BLaER1 (cell line): ENCODE data around the gene TMEM140.
"Not testable (repeated sequence)": the region's sequence is repeated elsewhere in the genome, so short reads cannot be mapped to it uniquely, and the experiment has no call there.

ENCODE experiments used
- H3K27ac ChIP-seq: shearing (Covaris generic); formaldehyde crosslinking; 2 replicates; pipeline ENCODE4 v1.8.1; 2022
- H3K27me3 ChIP-seq: shearing (Covaris generic); formaldehyde crosslinking; 2 replicates; pipeline ENCODE4 v1.8.1; 2022
- H3K36me3 ChIP-seq: shearing (Covaris generic); formaldehyde crosslinking; 2 replicates; pipeline ENCODE4 v1.8.1; 2022
- H3K4me1 ChIP-seq: shearing (Covaris generic); formaldehyde crosslinking; 2 replicates; pipeline ENCODE4 v1.8.1; 2022
- H3K4me2 ChIP-seq: shearing (Covaris generic); formaldehyde crosslinking; 2 replicates; pipeline ENCODE4 v1.8.1; 2022
- H3K4me3 ChIP-seq: shearing (Covaris generic); formaldehyde crosslinking; 2 replicates; pipeline ENCODE4 v1.8.1; 2022
- H3K9ac ChIP-seq: shearing (Covaris generic); formaldehyde crosslinking; 2 replicates; pipeline ENCODE4 v1.8.1; 2022
- H3K9me3 ChIP-seq: shearing (Covaris generic); formaldehyde crosslinking; 2 replicates; pipeline ENCODE4 v1.8.1; 2022
- H4K20me1 ChIP-seq: shearing (Covaris generic); formaldehyde crosslinking; 2 replicates; pipeline ENCODE4 v1.8.1; 2022
- Cebpa-rat ChIP-seq: shearing (Covaris generic); IDR thresholded peaks from 2 replicates; pipeline ENCODE4 v1.8.1; 2022

Gene TMEM140

DNA sequence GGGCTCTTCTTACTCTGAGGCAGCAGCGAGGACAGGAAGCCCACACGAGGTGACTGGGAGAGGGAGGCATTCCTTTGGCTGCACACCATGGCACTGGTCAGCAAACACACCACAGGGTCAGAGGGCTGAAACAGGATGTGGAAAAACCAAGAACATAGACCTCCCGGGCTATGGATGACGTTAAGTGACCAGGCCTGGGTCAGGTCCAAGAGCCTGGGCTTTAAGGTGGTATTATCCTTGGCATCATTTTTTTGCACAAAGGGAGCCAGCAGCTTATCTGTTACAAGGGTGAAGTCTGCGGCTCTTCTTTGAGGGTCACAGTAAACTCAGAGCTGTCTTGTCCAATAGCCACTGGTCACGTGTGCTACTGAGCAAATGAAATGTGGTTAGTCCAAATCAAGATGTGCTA lies 56.5 kb downstream of the TMEM140 start:
- no peaks in the 10 kb centered on the region for H3K27me3 ChIP-seq
- H3K4me1 ChIP-seq, result peaks cover 78% of the 10 kb centered on the region
- peak overlapping the region; percentile 66; the same call in 1 of the 2 replicates for H3K4me2 ChIP-seq
- TF ChIP-seq Cebpa-rat, result no peak
- H3K36me3 ChIP-seq, result peaks cover 37% of the 10 kb centered on the region
- no peaks in the 10 kb centered on the region for H3K9me3 ChIP-seq
- H3K27ac ChIP-seq, result peak overlapping the region; percentile 32
- H3K9ac ChIP-seq, result no peak overlapping the region
- H3K4me3 ChIP-seq, result no peak overlapping the region
- H4K20me1 ChIP-seq, result no peaks in the 10 kb centered on the region

DNA sequence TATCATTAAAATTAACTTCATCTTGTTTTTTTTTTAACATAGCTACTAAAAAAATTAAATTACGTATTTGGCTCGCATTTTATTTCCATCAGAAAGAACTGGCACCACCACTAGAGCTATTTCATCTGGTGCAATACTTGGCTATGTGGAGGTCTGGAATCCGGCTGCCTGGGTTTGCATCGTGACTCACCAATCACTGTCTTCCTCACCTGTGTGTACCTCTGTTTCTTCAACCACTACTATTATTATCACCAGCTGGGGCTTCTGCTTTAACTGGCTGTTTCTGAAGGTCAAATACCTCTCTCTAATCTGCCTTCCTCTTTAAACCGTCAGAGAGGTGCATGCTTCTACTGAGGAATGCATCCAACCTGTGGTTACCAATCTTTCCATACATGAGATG lies 57.0 kb downstream of the TMEM140 start:
- Histone ChIP-seq H3K4me2 (peak overlapping the region; percentile 74), H3K36me3 (peaks cover 32% of the 10 kb centered on the region), H3K4me1 (peaks cover 83% of the 10 kb centered on the region), H3K4me3 (no peak overlapping the region), H3K9ac (no peak overlapping the region; the same call in 1 of the 2 replicates), H4K20me1 (no peaks in the 10 kb centered on the region), H3K27me3 (no peaks in the 10 kb centered on the region), H3K9me3 (no peaks in the 10 kb centered on the region), H3K27ac (peak overlapping the region; percentile 72; the same call in 1 of the 2 replicates)
- no peak for TF ChIP-seq Cebpa-rat

- no peak for TF ChIP-seq Cebpa-rat
- H3K36me3 ChIP-seq, result peaks cover 22% of the 10 kb centered on the region
- no peaks in the 10 kb centered on the region for H3K9me3 ChIP-seq
- H3K27me3 ChIP-seq, result no peaks in the 10 kb centered on the region
- peak overlapping the region; percentile 16; the same call in 1 of the 2 replicates for H3K4me3 ChIP-seq
- peak overlapping the region; percentile 74 for H3K4me2 ChIP-seq
- H3K4me1 ChIP-seq, result peaks cover 91% of the 10 kb centered on the region
- no peaks in the 10 kb centered on the region for H4K20me1 ChIP-seq
- peak overlapping the region; percentile 69; the same call in 1 of the 2 replicates for H3K9ac ChIP-seq
- peak overlapping the region; percentile 72 for H3K27ac ChIP-seq
These were observed 58.0 kb downstream of the TMEM140 start for GRCh38 chr7:135205850-135206249.

- Histone ChIP-seq H3K27me3 (no peaks in the 10 kb centered on the region), H3K27ac (peak overlapping the region; percentile 53; the same call in 1 of the 2 replicates), H3K4me2 (peak overlapping the region; percentile 78), H3K4me3 (no peak overlapping the region), H3K9ac (peak overlapping the region; percentile 47; the same call in 1 of the 2 replicates), H3K36me3 (peaks cover 13% of the 10 kb centered on the region), H3K9me3 (no peaks in the 10 kb centered on the region), H3K4me1 (peaks cover 87% of the 10 kb centered on the region), H4K20me1 (no peaks in the 10 kb centered on the region)
- TF ChIP-seq Cebpa-rat, result no peak
These were observed 59.1 kb downstream of the TMEM140 start for GRCh38 chr7:135206941-135207391.

- H3K36me3 ChIP-seq, result peaks cover 9% of the 10 kb centered on the region
- peak overlapping the region; percentile 53; the same call in 1 of the 2 replicates for H3K27ac ChIP-seq
- peaks cover 81% of the 10 kb centered on the region for H3K4me1 ChIP-seq
- H3K4me3 ChIP-seq, result no peak overlapping the region
- TF ChIP-seq Cebpa-rat, result no peak
- H4K20me1 ChIP-seq, result no peaks in the 10 kb centered on the region
- no peaks in the 10 kb centered on the region for H3K9me3 ChIP-seq
- peak overlapping the region; percentile 78 for H3K4me2 ChIP-seq
- no peaks in the 10 kb centered on the region for H3K27me3 ChIP-seq
- H3K9ac ChIP-seq, result peak overlapping the region; percentile 47; the same call in 1 of the 2 replicates
These were observed 59.7 kb downstream of the TMEM140 start for GRCh38 chr7:135207406-135208101.

DNA sequence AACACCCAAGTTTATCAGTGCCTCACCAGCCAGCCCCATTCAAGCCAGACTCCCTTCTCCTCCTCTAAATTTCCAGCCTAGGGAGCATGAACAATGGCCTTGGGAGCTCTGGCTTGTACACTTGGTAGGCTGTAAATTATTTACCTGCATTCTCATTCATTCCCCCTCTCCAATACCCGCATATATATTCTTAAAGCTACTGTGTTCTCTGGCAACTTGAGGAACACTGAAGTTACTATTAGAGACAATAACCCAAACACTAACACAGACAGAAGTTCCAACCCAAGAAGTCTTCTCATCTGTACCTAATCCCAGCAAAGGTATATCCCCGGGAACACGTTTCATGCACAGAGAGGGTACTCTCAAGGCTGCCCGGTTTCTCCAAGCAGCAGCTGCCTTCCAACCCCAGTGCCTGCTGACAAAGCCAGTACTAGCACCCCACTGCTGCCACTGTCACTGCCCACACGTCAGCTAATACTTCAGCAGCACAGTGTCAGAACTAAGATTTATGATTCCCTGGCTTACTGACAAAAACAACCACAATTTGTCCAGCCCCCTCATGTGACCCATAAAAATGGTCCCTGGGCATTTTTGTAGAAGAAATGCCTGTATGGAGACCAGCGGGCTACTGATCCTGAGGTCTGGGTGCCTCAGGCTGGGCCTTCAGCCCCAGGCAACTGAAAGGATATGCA lies 60.4 kb downstream of the TMEM140 start:
- Histone ChIP-seq H3K27ac (peak overlapping the region; percentile 53; the same call in 1 of the 2 replicates), H3K9ac (peak overlapping the region; percentile 47; the same call in 1 of the 2 replicates)

DNA sequence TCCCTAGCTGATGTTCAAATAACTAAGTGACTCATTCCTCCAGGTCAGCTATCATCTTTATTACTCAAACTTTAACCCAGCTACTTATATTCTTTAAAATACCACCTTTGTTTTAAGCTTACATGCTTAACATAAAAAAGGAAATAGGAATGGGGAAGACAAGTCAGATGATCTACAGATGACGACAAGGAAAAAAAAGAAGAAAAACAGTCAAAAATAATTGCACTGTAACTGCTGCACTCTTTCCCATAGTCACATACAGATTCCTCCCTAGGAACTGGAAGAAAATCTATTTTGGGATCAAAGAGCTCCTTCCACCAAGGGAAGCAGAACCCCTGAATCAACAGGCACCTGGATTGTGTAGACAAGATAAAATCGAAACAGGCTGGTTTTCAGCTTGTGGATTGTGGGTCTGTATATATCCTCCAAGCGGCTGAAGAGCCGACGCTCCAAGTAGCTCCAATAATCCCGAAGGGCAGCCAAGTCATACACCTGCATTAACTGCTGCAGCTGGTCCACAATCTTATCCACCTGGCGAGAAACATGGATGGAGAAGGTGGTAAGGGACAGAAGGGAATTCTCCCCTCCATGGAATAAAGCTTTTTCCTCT lies 61.5 kb downstream of the TMEM140 start:
- H3K4me3 ChIP-seq, result no peak overlapping the region

More for the DNA sequence above, 60.4 kb downstream of the TMEM140 start:
- Histone ChIP-seq H3K36me3 (peaks cover 9% of the 10 kb centered on the region), H3K27me3 (no peaks in the 10 kb centered on the region), H3K4me1 (peaks cover 74% of the 10 kb centered on the region), H4K20me1 (no peaks in the 10 kb centered on the region), H3K9me3 (no peaks in the 10 kb centered on the region), H3K4me3 (no peak overlapping the region), H3K4me2 (peak overlapping the region; percentile 78)
- no peak for TF ChIP-seq Cebpa-rat

GRCh38 chr7:135210888-135211178 lies 63.0 kb downstream of the TMEM140 start:
- Histone ChIP-seq H3K27me3 (no peaks in the 10 kb centered on the region), H3K9me3 (no peaks in the 10 kb centered on the region), H3K27ac (peak overlapping the region; percentile 87), H3K9ac (peak overlapping the region; percentile 88), H3K4me1 (peaks cover 48% of the 10 kb centered on the region), H3K4me2 (peak overlapping the region; percentile 78), H4K20me1 (no peaks in the 10 kb centered on the region), H3K4me3 (peak overlapping the region; percentile 83), H3K36me3 (no peaks in the 10 kb centered on the region)
- TF ChIP-seq Cebpa-rat, result no peak

More for the DNA sequence above, 61.5 kb downstream of the TMEM140 start:
- peaks cover 63% of the 10 kb centered on the region for H3K4me1 ChIP-seq
- H3K4me2 ChIP-seq, result peak overlapping the region; percentile 78
- no peak overlapping the region for H3K27ac ChIP-seq
- TF ChIP-seq Cebpa-rat, result no peak
- H3K9ac ChIP-seq, result no peak overlapping the region
- H3K27me3 ChIP-seq, result no peaks in the 10 kb centered on the region
- no peaks in the 10 kb centered on the region for H4K20me1 ChIP-seq
- no peaks in the 10 kb centered on the region for H3K9me3 ChIP-seq
- peaks cover 1% of the 10 kb centered on the region; the same call in 1 of the 2 replicates for H3K36me3 ChIP-seq

GRCh38 chr7:135211179-135211945 lies 63.5 kb downstream of the TMEM140 start, which contains the start of gene WDR91:
Gene WDR91 (minus strand): TSS chr7:135211526. CDS start chr7:135211502, 24 bp downstream.
- Histone ChIP-seq H3K36me3 (no peaks in the 10 kb centered on the region), H3K4me3 (peak within 1 kb of the TSS; percentile 83), H3K4me2 (peak within 1 kb of the TSS; percentile 80), H3K27ac (peak within 1 kb of the TSS; percentile 87), H3K27me3 (no peaks in the 10 kb centered on the region), H3K9ac (peak within 1 kb of the TSS; percentile 88), H3K9me3 (no peaks in the 10 kb centered on the region), H4K20me1 (no peaks in the 10 kb centered on the region), H3K4me1 (peaks cover 43% of the 10 kb centered on the region)
- no peak for TF ChIP-seq Cebpa-rat

DNA sequence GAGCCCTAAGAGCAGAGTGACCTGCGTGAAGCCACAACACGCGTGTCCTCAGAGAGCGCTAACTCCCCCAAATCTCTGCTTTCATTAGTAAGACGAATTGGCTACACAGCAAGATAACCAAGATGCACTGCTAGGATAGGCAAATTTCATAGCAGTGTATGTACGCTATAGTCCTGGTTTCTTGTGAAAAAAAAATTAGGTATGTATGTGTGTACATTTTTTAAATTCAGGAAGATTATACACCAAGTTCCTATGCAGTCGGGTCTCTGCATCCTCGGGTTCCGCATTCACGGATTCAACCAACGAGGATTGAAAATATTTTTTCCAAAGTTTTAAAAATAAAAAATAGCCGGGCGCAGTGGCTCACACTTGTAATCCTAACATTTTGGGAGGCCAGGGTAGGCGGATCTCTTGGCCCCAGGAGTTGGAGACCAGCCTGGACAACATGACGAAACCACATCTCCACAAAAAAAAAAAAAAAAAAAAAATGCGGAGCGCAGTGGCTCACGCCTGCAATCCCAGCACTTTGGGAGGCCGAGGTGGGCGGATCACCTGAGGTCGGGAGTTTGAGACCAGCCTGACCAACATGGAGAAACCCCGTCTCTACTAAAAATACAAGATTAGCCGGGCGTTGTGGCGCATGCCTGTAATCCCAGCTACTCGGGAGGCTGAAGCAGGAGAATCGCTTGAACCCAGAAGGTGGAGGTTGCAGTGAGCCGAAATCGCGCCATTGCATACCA lies 64.2 kb downstream of the TMEM140 start:
- H3K4me1 ChIP-seq, result peaks cover 36% of the 10 kb centered on the region
- not testable (repeated sequence) for H4K20me1 ChIP-seq, H3K36me3 ChIP-seq, H3K27me3 ChIP-seq, H3K9me3 ChIP-seq
- H3K9ac ChIP-seq, result peak overlapping the region; percentile 78
- H3K4me2 ChIP-seq, result peak overlapping the region; percentile 80
- H3K27ac ChIP-seq, result peak overlapping the region; percentile 63; the same call in 1 of the 2 replicates
- H3K4me3 ChIP-seq, result peak overlapping the region; percentile 83
